DND-41 (cell line): ENCODE measurements around the gene RACGAP1.

Source experiments
- ATAC-seq: fragments of 200-7000 bp; cut with Tn5 transposase; 3 replicates; pipeline ENCODE4 v1.9.1; 2021; ENCODE audit warnings: low read depth; ENCODE audit not compliant: insufficient read depth
- DNase-seq: peaks from one replicate; pipeline ENCODE4 v3.0.0-alpha.2; 2020
- H2AFZ ChIP-seq: 2 replicates; pipeline ENCODE4 v1.6.0; 2012; ENCODE audit warnings: low read depth, low read length
- H3K27ac ChIP-seq: 2 replicates; pipeline ENCODE4 v1.5.1; 2012; ENCODE audit warnings: low read length, inconsistent platforms
- H3K27me3 ChIP-seq: fragments of 200-600 bp; sonication (generic); 2 replicates; pipeline ENCODE4 v1.6.0; 2012; ENCODE audit warnings: low read length, mild to moderate bottlenecking, inconsistent platforms; ENCODE audit not compliant: insufficient read depth, poor library complexity
- H3K36me3 ChIP-seq: 2 replicates; pipeline ENCODE4 v1.5.1; 2012; ENCODE audit warnings: low read length, inconsistent platforms; ENCODE audit not compliant: insufficient read depth
- H3K4me1 ChIP-seq: 2 replicates; pipeline ENCODE4 v1.5.1; 2012; ENCODE audit warnings: mild to moderate bottlenecking, low read length; ENCODE audit not compliant: insufficient read depth
- H3K4me2 ChIP-seq: 2 replicates; pipeline ENCODE4 v1.6.0; 2012; ENCODE audit warnings: mild to moderate bottlenecking, moderate library complexity, low read length, inconsistent platforms; ENCODE audit not compliant: insufficient read depth
- H3K4me3 ChIP-seq, 2 experiments: fragments of 200-600 bp in 1 of 2; shearing (Covaris generic) in 1 of 2; 2 replicates each; pipeline ENCODE4 v1.5.1; 2012 to 2016; ENCODE audit warnings: inconsistent platforms in 2 of 2, low read length in 2 of 2, mild to moderate bottlenecking in 2 of 2, low read depth in 1 of 2, moderate library complexity in 1 of 2
- H3K79me2 ChIP-seq: 2 replicates; pipeline ENCODE4 v1.6.0; 2012; ENCODE audit warnings: low read length, inconsistent platforms; ENCODE audit not compliant: insufficient read depth
- H3K9ac ChIP-seq: 2 replicates; pipeline ENCODE4 v1.6.0; 2012; ENCODE audit warnings: low read depth, mild to moderate bottlenecking, inconsistent platforms, low read length, moderate library complexity
- H3K9me3 ChIP-seq: 2 replicates; pipeline ENCODE4 v1.5.1; 2012; ENCODE audit warnings: low read length, moderate library complexity, mild to moderate bottlenecking, inconsistent platforms; ENCODE audit not compliant: insufficient read depth, severe bottlenecking
- H4K20me1 ChIP-seq: 2 replicates; pipeline ENCODE4 v1.6.0; 2012; ENCODE audit warnings: low read length; ENCODE audit not compliant: insufficient read depth
- CTCF ChIP-seq: IDR thresholded peaks from 2 replicates; pipeline ENCODE4 v1.5.1; 2012; ENCODE audit warnings: borderline replicate concordance, low read length, moderate library complexity, mild to moderate bottlenecking; ENCODE audit not compliant: poor library complexity, severe bottlenecking; ENCODE audit errors: extremely low read depth
- EZH2 ChIP-seq: IDR thresholded peaks from 3 replicates; pipeline ENCODE4 v1.6.1; 2012; ENCODE audit warnings: borderline replicate concordance, low read depth, mild to moderate bottlenecking, moderate library complexity, low read length, inconsistent platforms; ENCODE audit not compliant: severe bottlenecking

Gene RACGAP1

DNA sequence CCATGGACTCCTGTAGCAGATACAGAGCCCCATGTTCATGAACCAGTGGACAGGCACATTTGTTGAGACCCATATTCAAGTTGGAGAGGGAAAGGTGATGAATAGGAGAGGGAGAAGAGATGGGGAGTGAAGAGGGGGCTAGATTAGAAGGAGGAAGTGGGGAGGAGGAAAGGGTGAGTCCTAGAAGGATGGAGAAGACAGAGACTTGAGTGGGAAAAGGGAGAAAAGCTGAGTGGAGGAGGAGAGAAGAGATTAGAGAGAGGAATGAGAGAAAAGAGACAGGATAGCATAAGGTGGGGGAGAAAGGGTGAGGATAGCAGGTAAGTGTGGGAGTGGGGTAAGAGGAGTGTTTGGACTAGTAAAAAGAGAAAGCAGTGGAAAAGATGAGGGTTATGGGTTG, 27.2 kb upstream of the RACGAP1 start:
- Histone ChIP-seq H3K4me3 (no peak overlapping the region), H3K9me3 (no peaks in the 10 kb centered on the region), H3K79me2 (no peaks in the 10 kb centered on the region), H3K27ac (no peak overlapping the region), H2AFZ (no peak overlapping the region), H4K20me1 (peaks cover 8% of the 10 kb centered on the region; the same call in 1 of the 2 replicates), H3K4me2 (no peak overlapping the region), H3K4me1 (peaks cover 17% of the 10 kb centered on the region), H3K36me3 (no peaks in the 10 kb centered on the region), H3K27me3 (peaks cover 35% of the 10 kb centered on the region), H3K9ac (no peak overlapping the region)
- DNase-seq (no peak), ATAC-seq (no peak)
- no peak for TF ChIP-seq CTCF
- no peak for TF ChIP-seq EZH2

DNA sequence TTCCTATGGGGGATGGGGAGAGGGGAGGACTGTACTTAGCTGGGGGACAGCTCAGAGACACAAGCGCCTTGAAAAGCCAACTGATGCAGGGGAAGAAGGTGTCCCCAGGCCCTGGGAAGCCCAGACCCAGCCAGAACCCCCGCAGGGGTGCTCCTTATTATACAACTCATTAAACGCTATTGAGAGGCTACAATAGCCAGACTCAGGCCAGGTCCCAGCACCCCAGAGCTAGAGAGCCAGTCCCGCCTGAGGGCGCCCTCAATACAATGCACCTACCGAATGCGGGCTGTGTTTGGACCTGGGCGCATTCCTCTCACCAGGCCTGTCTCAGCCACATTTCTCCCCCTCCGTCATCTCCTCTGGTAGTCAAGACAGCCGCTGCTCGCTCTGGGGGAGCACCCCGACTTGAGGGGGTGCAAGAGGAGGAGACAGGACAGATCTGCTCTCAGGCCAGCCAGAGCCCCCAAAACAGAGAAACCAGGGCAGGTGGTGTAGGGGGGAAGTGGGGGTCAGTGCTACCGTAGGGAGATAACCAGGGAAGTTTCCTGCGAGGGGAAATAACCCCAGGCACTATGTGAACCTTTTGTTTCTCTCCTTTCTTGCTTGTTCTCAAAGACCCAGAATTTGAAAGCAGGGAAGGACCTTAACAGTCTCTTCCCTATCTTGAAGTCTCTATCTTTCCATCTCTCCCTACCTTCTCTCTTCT, 26.0 kb upstream of the RACGAP1 start:
- Histone ChIP-seq H4K20me1 (0 out of 2 replicates have a peak, but pooled peaks cover under 1% of the 10 kb centered on the region), H3K9me3 (no peaks in the 10 kb centered on the region), H3K9ac (no peak overlapping the region), H3K4me3 (no peak overlapping the region), H2AFZ (no peak overlapping the region), H3K27me3 (peaks cover 22% of the 10 kb centered on the region), H3K4me2 (no peak overlapping the region), H3K4me1 (peaks cover 7% of the 10 kb centered on the region), H3K36me3 (no peaks in the 10 kb centered on the region), H3K79me2 (no peaks in the 10 kb centered on the region), H3K27ac (no peak overlapping the region)
- DNase-seq (no peak), ATAC-seq (no peak)
- no peak for TF ChIP-seq EZH2
- no peak for TF ChIP-seq CTCF

GRCh38 chr12:50050410-50051098, 25.3 kb upstream of the RACGAP1 start:
- Histone ChIP-seq H3K4me2 (no peak overlapping the region), H3K36me3 (no peaks in the 10 kb centered on the region), H3K9ac (no peak overlapping the region), H2AFZ (no peak overlapping the region), H3K9me3 (no peaks in the 10 kb centered on the region), H3K4me3 (no peak overlapping the region), H4K20me1 (no peaks in the 10 kb centered on the region), H3K27ac (no peak overlapping the region), H3K79me2 (no peaks in the 10 kb centered on the region), H3K27me3 (peaks cover 18% of the 10 kb centered on the region), H3K4me1 (no peaks in the 10 kb centered on the region)
- no peak for DNase-seq
- TF ChIP-seq CTCF (no peak), EZH2 (no peak)
- ATAC-seq: no peak
